Natural killer cell (primary cell): ENCODE data around the gene TDP1. TPM values are rescaled to one million over a fixed set of nuclear protein-coding genes. Genes with fewer than 3 reads are reported as not detected.

Source experiments
- ATAC-seq, 3 donors: fragments of 150-1000 bp in 2 of 3; fragments of 200-7000 bp in 1 of 3; cut with Tn5 transposase; 1 replicate in 1 of 3; 2 replicates in 2 of 3; pipeline ENCODE4 v1.10.0; 2021; ENCODE audit warnings: mild to moderate bottlenecking in 2 of 3, moderate library complexity in 2 of 3
- DNase-seq, 2 donors: peaks; one replicate each; pipeline versions ENCODE4 v3.0.0 to v3.0.0-alpha.2; 2013 to 2021; ENCODE audit warnings: mixed read lengths in 1 of 2
- H3K27ac ChIP-seq: one replicate; pipeline ENCODE4 v1.5.1; 2013; ENCODE audit warnings: mild to moderate bottlenecking, low read length
- H3K27me3 ChIP-seq: one replicate; pipeline ENCODE4 v1.6.1; 2013; ENCODE audit warnings: low read length; ENCODE audit not compliant: control insufficient read depth, insufficient read depth
- H3K36me3 ChIP-seq: one replicate; pipeline ENCODE4 v1.6.1; 2013; ENCODE audit warnings: low read length; ENCODE audit not compliant: control insufficient read depth, insufficient read depth
- H3K4me1 ChIP-seq: one replicate; pipeline ENCODE4 v1.6.1; 2013; ENCODE audit warnings: low read length; ENCODE audit not compliant: control insufficient read depth, insufficient read depth
- H3K4me3 ChIP-seq: one replicate; pipeline ENCODE4 v1.5.1; 2013; ENCODE audit warnings: low read length
- H3K9me3 ChIP-seq: one replicate; pipeline ENCODE4 v1.6.1; 2013; ENCODE audit warnings: low read length; ENCODE audit not compliant: control insufficient read depth, insufficient read depth
- H3K27ac Mint-ChIP-seq, 2 donors: one replicate each; pipeline ENCODE4 v1.8.0; 2022; ENCODE audit warnings: mild to moderate bottlenecking in 2 of 2, mixed read lengths in 2 of 2, moderate library complexity in 1 of 2
- H3K27me3 Mint-ChIP-seq, 2 donors: one replicate each; pipeline ENCODE4 v1.8.0; 2022; ENCODE audit warnings: low read depth in 2 of 2, mixed read lengths in 2 of 2
- H3K36me3 Mint-ChIP-seq: one replicate; pipeline ENCODE4 v1.8.0; 2022; ENCODE audit warnings: mixed read lengths
- H3K4me1 Mint-ChIP-seq, 2 donors: one replicate each; pipeline ENCODE4 v1.8.0; 2022; ENCODE audit warnings: mixed read lengths in 2 of 2
- H3K4me3 Mint-ChIP-seq: one replicate; pipeline ENCODE4 v1.8.0; 2022; ENCODE audit warnings: mild to moderate bottlenecking, moderate library complexity, mixed read lengths
- H3K9me3 Mint-ChIP-seq, 2 donors: one replicate each; pipeline ENCODE4 v1.8.0; 2022; ENCODE audit warnings: mixed read lengths in 2 of 2
- CTCF ChIP-seq: fragments of 200-600 bp; IDR thresholded peaks from one replicate; pipeline ENCODE4 v1.8.0; 2022; ENCODE audit warnings: antibody characterized with exemption
- WGBS: methylation state at CpG from one replicate; pipeline ENCODE4 v1.1.7; 2013; ENCODE audit warnings: missing lambda C conversion rate; ENCODE audit not compliant: insufficient coverage; 5-methylcytosine and 5-hydroxymethylcytosine counted together
- intact Hi-C: fragments of 100-400 bp; cut with micrococcal nuclease; formaldehyde crosslinking; loops from one replicate; pipeline ENCODE4 v1.14.2; 2022
- total RNA-seq, 4 donors: library from RNA; stranded (reverse); fragments of 120-200 nt in 1 of 4; gene quantifications; one replicate each; pipeline versions ENCODE4 v1.2.3 to v1.2.4, GENCODE V29; 2013 to 2022

The TDP1 gene
- total RNA-seq, 3 donors from 2014 or later (not counting 1 experiment from before 2014, with no cell fraction given): 41.8 to 59.6 (median 54.3) TPM

- Histone ChIP-seq H3K9me3 (no peaks in the 10 kb centered on the region), H3K4me1 (peaks cover 23% of the 10 kb centered on the region), H3K27me3 (peaks cover 37% of the 10 kb centered on the region), H3K36me3 (no peaks in the 10 kb centered on the region), H3K27ac (no peak within 1 kb of the TSS), H3K4me3 (peak within 1 kb of the TSS; percentile 5)
- Mint-ChIP-seq H3K36me3 (peaks cover 9% of the 10 kb centered on the region), H3K27ac (no peak within 1 kb of the TSS), H3K4me1 (peaks cover 16 to 27% of the 10 kb centered on the region in 2 donors), H3K27me3 (peaks cover 50 to 60% of the 10 kb centered on the region in 2 donors), H3K4me3 (peak within 1 kb of the TSS; percentile 87), H3K9me3 (no peaks in the 10 kb centered on the region)
- under 1% methylated on average over 52 of the region's 52 CpGs for WGBS
- intact Hi-C loops: no loop called here
- no peak for DNase-seq
- no peak for TF ChIP-seq CTCF
- no peak for ATAC-seq
Observed at GRCh38 chr14:90061685-90062126, 106.0 kb downstream of the TDP1 start, which contains the start of gene KCNK13. Gene KCNK13 (plus strand): TSS chr14:90061994. CDS start chr14:90062206, 212 bp downstream.

DNA sequence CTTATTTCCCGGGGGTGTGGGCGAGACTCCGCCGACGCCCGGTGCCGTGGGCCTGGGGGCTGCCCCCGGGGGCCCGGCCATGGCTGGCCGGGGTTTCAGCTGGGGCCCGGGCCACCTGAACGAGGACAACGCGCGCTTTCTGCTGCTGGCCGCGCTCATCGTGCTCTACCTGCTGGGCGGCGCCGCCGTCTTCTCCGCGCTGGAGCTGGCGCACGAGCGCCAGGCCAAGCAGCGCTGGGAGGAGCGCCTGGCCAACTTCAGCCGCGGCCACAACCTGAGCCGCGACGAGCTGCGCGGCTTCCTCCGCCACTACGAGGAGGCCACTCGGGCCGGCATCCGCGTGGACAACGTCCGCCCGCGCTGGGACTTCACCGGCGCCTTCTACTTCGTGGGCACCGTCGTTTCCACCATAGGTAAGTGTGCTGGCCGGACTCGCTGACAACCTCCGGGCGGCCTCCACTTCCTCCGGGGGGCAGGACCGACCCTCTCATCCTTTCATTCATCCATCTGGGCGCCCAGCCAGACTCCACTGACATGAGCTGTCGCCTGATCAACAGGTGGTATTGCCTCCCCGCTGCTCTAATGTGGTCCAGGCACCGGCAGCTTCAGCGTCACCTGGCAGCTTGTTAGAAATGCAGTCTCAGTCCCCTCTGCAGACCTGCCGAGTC, 106.5 kb downstream of the TDP1 start:
- no peak for TF ChIP-seq CTCF
- H3K4me3 Mint-ChIP-seq: peak overlapping the region; percentile 87
- H3K4me1 Mint-ChIP-seq: peaks cover 16 to 27% of the 10 kb centered on the region in 2 donors
- peak in 1 of 3 donors; percentile 14 for ATAC-seq
- peak in 1 of 2 donors; percentile 14 for DNase-seq
- H3K4me1 ChIP-seq: peaks cover 23% of the 10 kb centered on the region
- H3K36me3 Mint-ChIP-seq: peaks cover 9% of the 10 kb centered on the region
- intact Hi-C loops: no loop called here
- peaks cover 32% of the 10 kb centered on the region for H3K27me3 ChIP-seq
- H3K36me3 ChIP-seq: no peaks in the 10 kb centered on the region
- no peak overlapping the region for H3K27ac Mint-ChIP-seq
- no peak overlapping the region for H3K4me3 ChIP-seq
- WGBS: 1% methylated on average over 63 of the region's 63 CpGs
- H3K9me3 ChIP-seq: no peaks in the 10 kb centered on the region
- H3K9me3 Mint-ChIP-seq: no peaks in the 10 kb centered on the region
- H3K27me3 Mint-ChIP-seq: peaks cover 48 to 60% of the 10 kb centered on the region in 2 donors
- H3K27ac ChIP-seq: no peak overlapping the region

GRCh38 chr14:90062822-90063539, 107.3 kb downstream of the TDP1 start:
- peaks cover 9% of the 10 kb centered on the region for H3K36me3 Mint-ChIP-seq
- no peak for DNase-seq
- H3K27ac Mint-ChIP-seq: no peak overlapping the region
- 25% methylated on average over 11 of the region's 11 CpGs for WGBS
- H3K27me3 ChIP-seq: peaks cover 32% of the 10 kb centered on the region
- peaks cover 16 to 27% of the 10 kb centered on the region in 2 donors for H3K4me1 Mint-ChIP-seq
- H3K9me3 Mint-ChIP-seq: no peaks in the 10 kb centered on the region
- intact Hi-C loops: no loop called here
- H3K4me3 ChIP-seq: no peak overlapping the region
- no peak for ATAC-seq
- H3K9me3 ChIP-seq: no peaks in the 10 kb centered on the region
- H3K4me3 Mint-ChIP-seq: peak overlapping the region; percentile 87
- no peak overlapping the region for H3K27ac ChIP-seq
- H3K4me1 ChIP-seq: peaks cover 23% of the 10 kb centered on the region
- H3K27me3 Mint-ChIP-seq: peaks cover 51 to 64% of the 10 kb centered on the region in 2 donors
- no peaks in the 10 kb centered on the region for H3K36me3 ChIP-seq
- no peak for TF ChIP-seq CTCF
